Smooth muscle cell (in vitro differentiated cells): ENCODE data around the gene CPEB4. TPM values are rescaled to one million over a fixed set of nuclear protein-coding genes. Genes with fewer than 3 reads are reported as not detected.

Source experiments
- DNase-seq: peaks from one replicate; lab custom pipeline; 2025; ENCODE audit not compliant: unreplicated experiment; lab: John Stamatoyannopoulos, UW
- H2AFZ ChIP-seq: fragments of 200-600 bp; sonication (generic); 2 replicates; pipeline ENCODE4 v1.6.0; 2016; ENCODE audit warnings: antibody characterized with exemption, low read depth, mild to moderate bottlenecking
- H3F3A ChIP-seq: fragments of 200-600 bp; sonication (generic); 2 replicates; pipeline ENCODE4 v1.6.0; 2017; ENCODE audit warnings: antibody characterized with exemption, low read depth
- H3K27ac ChIP-seq: fragments of 200-600 bp; sonication (generic); 2 replicates; pipeline ENCODE4 v1.5.1; 2016; ENCODE audit warnings: low read depth, mild to moderate bottlenecking
- H3K27me3 ChIP-seq: fragments of 200-600 bp; sonication (generic); 2 replicates; pipeline ENCODE4 v1.6.1; 2016; ENCODE audit warnings: low read depth, mild to moderate bottlenecking
- H3K36me3 ChIP-seq: fragments of 200-600 bp; sonication (generic); 2 replicates; pipeline ENCODE4 v1.5.1; 2016; ENCODE audit warnings: low read depth
- H3K4me1 ChIP-seq: fragments of 200-600 bp; sonication (generic); 2 replicates; pipeline ENCODE4 v1.5.1; 2016; ENCODE audit warnings: low read depth
- H3K4me2 ChIP-seq: fragments of 200-600 bp; sonication (generic); 2 replicates; pipeline ENCODE4 v1.6.0; 2016; ENCODE audit warnings: mild to moderate bottlenecking
- H3K4me3 ChIP-seq: fragments of 200-600 bp; sonication (generic); 2 replicates; pipeline ENCODE4 v1.5.1; 2016; ENCODE audit warnings: mild to moderate bottlenecking
- H3K79me2 ChIP-seq: fragments of 200-600 bp; sonication (generic); 2 replicates; pipeline ENCODE4 v1.6.0; 2016; ENCODE audit warnings: low read depth, mild to moderate bottlenecking
- H3K9ac ChIP-seq: fragments of 200-600 bp; sonication (generic); 2 replicates; pipeline ENCODE4 v1.6.0; 2016; ENCODE audit warnings: low read depth
- H3K9me3 ChIP-seq: fragments of 200-600 bp; sonication (generic); replicated peaks from 2 replicates; pipeline ENCODE4 v1.5.1; 2016; ENCODE audit warnings: low read depth
- H4K20me1 ChIP-seq: fragments of 200-600 bp; sonication (generic); 2 replicates; pipeline ENCODE4 v1.6.0; 2016; ENCODE audit warnings: low read depth
- CTCF ChIP-seq: fragments of 200-600 bp; sonication (generic); IDR thresholded peaks from 2 replicates; pipeline ENCODE4 v1.5.1; 2017; ENCODE audit warnings: borderline replicate concordance, mild to moderate bottlenecking, antibody characterized with exemption; ENCODE audit not compliant: insufficient read depth, poor library complexity, severe bottlenecking
- WGBS: methylation state at CpG from one replicate; pipeline ENCODE4 v1.1.7; 2016; ENCODE audit warnings: low lambda C conversion rate; 5-methylcytosine and 5-hydroxymethylcytosine counted together
- polyA plus RNA-seq: library from polyadenylated mRNA; unstranded; fragments of >200 nt; fragmentation: Nextera tagmentation; extraction: Ambion mirVana; gene quantifications from 2 replicates; pipeline ENCODE4 v1.2.1, GENCODE V29; 2016
- total RNA-seq: library from RNA; depleted of rRNA; stranded (reverse); fragments of >200 nt; gene quantifications from 2 replicates; pipeline ENCODE4 v1.2.3, GENCODE V29; 2014

The CPEB4 gene
- total and polyA plus RNA-seq, 2 experiments from 2014 or later, result 5.1 to 38.5 TPM

GRCh38 chr5:174003795-174004194 is 115.6 kb downstream of the CPEB4 start:
- no peak overlapping the region for H3K27ac ChIP-seq

DNA sequence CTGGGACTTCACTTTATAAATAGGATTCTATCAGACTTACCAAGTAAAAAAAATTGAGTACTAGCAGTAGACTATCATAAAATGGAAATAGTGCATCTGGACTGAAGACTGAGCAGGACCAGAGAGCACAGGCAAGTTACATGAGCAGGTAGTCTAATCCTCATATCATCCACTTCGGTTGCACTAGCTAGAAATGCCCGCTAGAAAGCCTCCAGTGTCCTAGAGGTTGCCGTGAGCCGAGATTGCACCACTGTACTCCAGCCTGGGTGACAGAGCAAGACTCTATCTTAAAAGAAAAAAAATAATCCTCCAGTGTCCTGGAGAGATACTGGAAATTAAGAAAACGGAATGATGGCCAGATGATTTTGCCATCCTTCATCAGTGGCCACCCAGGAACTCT is 120.8 kb downstream of the CPEB4 start:
- no peaks in the 10 kb centered on the region for H3K9me3 ChIP-seq
- no peak overlapping the region for H3K27ac ChIP-seq
- peaks cover 12% of the 10 kb centered on the region for H3K27me3 ChIP-seq
- H3K4me2 ChIP-seq, result no peak overlapping the region
- WGBS, result 89% methylated on average over 5 of the region's 5 CpGs
- H3K9ac ChIP-seq, result no peak overlapping the region
- no peaks in the 10 kb centered on the region for H3K4me1 ChIP-seq
- TF ChIP-seq CTCF, result no peak
- no peaks in the 10 kb centered on the region for H3K36me3 ChIP-seq
- no peaks in the 10 kb centered on the region for H4K20me1 ChIP-seq
- H3F3A ChIP-seq, result no peaks in the 10 kb centered on the region
- DNase-seq, result no peak
- no peaks in the 10 kb centered on the region for H3K79me2 ChIP-seq
- no peak overlapping the region for H2AFZ ChIP-seq
- H3K4me3 ChIP-seq, result no peak overlapping the region

More at GRCh38 chr5:174003795-174004194, 115.6 kb downstream of the CPEB4 start:
- Histone ChIP-seq H2AFZ (no peak overlapping the region), H3F3A (no peaks in the 10 kb centered on the region), H3K4me2 (no peak overlapping the region), H3K36me3 (no peaks in the 10 kb centered on the region), H4K20me1 (no peaks in the 10 kb centered on the region), H3K79me2 (no peaks in the 10 kb centered on the region), H3K4me1 (no peaks in the 10 kb centered on the region), H3K9me3 (no peaks in the 10 kb centered on the region), H3K9ac (no peak overlapping the region), H3K4me3 (no peak overlapping the region), H3K27me3 (peaks cover 24% of the 10 kb centered on the region)
- TF ChIP-seq CTCF, result no peak
- no peak for DNase-seq

- no peaks in the 10 kb centered on the region for H3K9me3 ChIP-seq
- no peak for DNase-seq
- TF ChIP-seq CTCF, result no peak
- no peak overlapping the region for H3K4me3 ChIP-seq
- H3K4me1 ChIP-seq, result no peaks in the 10 kb centered on the region
- H3F3A ChIP-seq, result no peaks in the 10 kb centered on the region
- no peak overlapping the region for H3K9ac ChIP-seq
- H4K20me1 ChIP-seq, result no peaks in the 10 kb centered on the region
- H2AFZ ChIP-seq, result no peak overlapping the region
- no peaks in the 10 kb centered on the region for H3K79me2 ChIP-seq
- H3K4me2 ChIP-seq, result no peak overlapping the region
- H3K27ac ChIP-seq, result no peak overlapping the region
- 72% methylated on average over 1 of the region's 1 CpG for WGBS
- peaks cover 10% of the 10 kb centered on the region for H3K27me3 ChIP-seq
- no peaks in the 10 kb centered on the region for H3K36me3 ChIP-seq
Measured at GRCh38 chr5:174010365-174010764, 122.2 kb downstream of the CPEB4 start.

GRCh38 chr5:174011441-174011840 is 123.3 kb downstream of the CPEB4 start:
- Histone ChIP-seq H3K27ac (no peak overlapping the region), H3K27me3 (no peaks in the 10 kb centered on the region), H3K9me3 (no peaks in the 10 kb centered on the region), H4K20me1 (no peaks in the 10 kb centered on the region), H3K4me1 (no peaks in the 10 kb centered on the region), H3K4me2 (no peak overlapping the region), H3K4me3 (no peak overlapping the region), H3K9ac (no peak overlapping the region), H3F3A (no peaks in the 10 kb centered on the region), H3K79me2 (no peaks in the 10 kb centered on the region), H2AFZ (no peak overlapping the region), H3K36me3 (no peaks in the 10 kb centered on the region)
- no peak for TF ChIP-seq CTCF
- DNase-seq, result no peak
- WGBS, result 71% methylated on average over 3 of the region's 3 CpGs
